HepG2 (cell line): ENCODE results near the gene MRGPRG. TPM values are rescaled to one million over a fixed set of nuclear protein-coding genes. Genes with fewer than 3 reads are reported as not detected.

Source experiments
- ATAC-seq: fragments of 200-7000 bp; cut with Tn5 transposase; 3 replicates; pipeline ENCODE4 v1.9.1; 2020; ENCODE audit warnings: mild to moderate bottlenecking, moderate library complexity
- BruUV-seq: library from RNA; stranded (reverse); fragments of 400-500 nt; replicated peaks from 2 replicates; lab custom pipeline; 2021; lab: Mats Ljungman, UMichigan
- CTCF ChIA-PET: fragments of 300-600 bp; formaldehyde crosslinking; extraction: SDS; loops from one replicate; lab custom pipeline; 2021; ENCODE audit warnings: low total read pairs, inconsistent platforms, low intra/inter-chr PET ratio; lab: Yijun Ruan, JAX
- POLR2A ChIA-PET: fragments of 350-600 bp; sonication (Branson Sonifier 250); formaldehyde crosslinking; loops from one replicate; lab custom pipeline; 2020; ENCODE audit warnings: antibody characterized with exemption, inconsistent platforms; lab: Yijun Ruan, JAX
- DNase-seq: peaks from one replicate; pipeline ENCODE4 v3.0.0-alpha.2; 2015; ENCODE audit warnings: low spot score
- FAIRE-seq: peaks from 3 replicates; lab custom pipeline; 2011; peaks lifted over from hg19 to GRCh38; lab: Jason Lieb, UNC
- H2AFZ ChIP-seq: one replicate; pipeline ENCODE4 v1.6.1; 2011; ENCODE audit warnings: low read length, inconsistent platforms
- H3K27ac ChIP-seq: fragments of 300-600 bp; 3 replicates; pipeline ENCODE4 v1.8.0; 2011; ENCODE audit warnings: mixed run types, mild to moderate bottlenecking, mixed read lengths, low read length, inconsistent platforms; ENCODE audit not compliant: insufficient read depth; ENCODE audit errors: extremely low read length
- H3K27me3 ChIP-seq, 2 experiments: fragments of 200-600 bp in 1 of 2; 2 replicates in 1 of 2; 3 replicates in 1 of 2; pipeline versions ENCODE4 v1.6.0 to v1.8.0; 2011; ENCODE audit warnings: low read length in 2 of 2, mild to moderate bottlenecking in 2 of 2, moderate library complexity in 2 of 2, inconsistent platforms in 1 of 2; ENCODE audit not compliant: insufficient read depth in 2 of 2, control insufficient read depth in 1 of 2
- H3K36me3 ChIP-seq, 2 experiments: fragments of 200-600 bp in 1 of 2; replicated peaks in 1 of 2; 2 replicates in 1 of 2; 3 replicates in 1 of 2; pipeline versions ENCODE4 v1.5.1 to v1.8.0; 2011; ENCODE audit warnings: low read length in 2 of 2, inconsistent platforms in 1 of 2; ENCODE audit not compliant: insufficient read depth in 2 of 2, control insufficient read depth in 1 of 2
- H3K4me1 ChIP-seq: 2 replicates; pipeline ENCODE4 v1.5.1; 2012; ENCODE audit warnings: low read length, inconsistent platforms; ENCODE audit not compliant: insufficient read depth
- H3K4me2 ChIP-seq: 2 replicates; pipeline ENCODE4 v1.6.0; 2011; ENCODE audit warnings: low read depth, low read length, inconsistent platforms
- H3K4me3 ChIP-seq, 3 experiments: fragments of 200-600 bp in 1 of 3; sonication (generic), shearing (Covaris generic) in 1 of 3; replicated peaks in 1 of 3; 2 replicates each; pipeline ENCODE4 v1.5.1; 2011 to 2016; ENCODE audit warnings: low read length in 3 of 3, inconsistent platforms in 2 of 3, low read depth in 2 of 3, mild to moderate bottlenecking in 2 of 3, control low read depth in 1 of 3, mixed read lengths in 1 of 3; ENCODE audit not compliant: insufficient read depth in 1 of 3
- H3K79me2 ChIP-seq: one replicate; pipeline ENCODE4 v1.6.1; 2011; ENCODE audit warnings: low read length, inconsistent platforms; ENCODE audit not compliant: insufficient read depth
- H3K9ac ChIP-seq: 2 replicates; pipeline ENCODE4 v1.6.0; 2011; ENCODE audit warnings: mild to moderate bottlenecking, low read depth, low read length, inconsistent platforms; ENCODE audit not compliant: insufficient read depth
- H3K9me3 ChIP-seq: 2 replicates; pipeline ENCODE4 v1.5.1; 2012; ENCODE audit warnings: mild to moderate bottlenecking, low read length
- H4K20me1 ChIP-seq: 2 replicates; pipeline ENCODE4 v1.6.0; 2011; ENCODE audit warnings: inconsistent platforms, mild to moderate bottlenecking, low read length, moderate library complexity; ENCODE audit not compliant: insufficient read depth
- CBFB ChIP-seq: sonication (generic); formaldehyde crosslinking; IDR thresholded peaks from 2 replicates; pipeline ENCODE4 v1.4.0; 2020; ENCODE audit warnings: missing genetic modification reagents
- CEBPG ChIP-seq: IDR thresholded peaks from 2 replicates; pipeline ENCODE4 v1.6.1; 2016
- DNMT3B ChIP-seq: conservative IDR thresholded peaks from 2 replicates; pipeline ENCODE4 v1.6.1; 2016; ENCODE audit warnings: missing biosample characterization, control low read depth
- ESRRA ChIP-seq: sonication (generic); formaldehyde crosslinking; IDR thresholded peaks from 2 replicates; pipeline ENCODE4 v1.5.1; 2020; ENCODE audit warnings: mild to moderate bottlenecking, low read depth, missing genetic modification reagents
- FOXP4 ChIP-seq: sonication (generic); formaldehyde crosslinking; IDR thresholded peaks from 2 replicates; pipeline ENCODE4 v1.4.0; 2020; ENCODE audit warnings: missing genetic modification reagents
- RAD21 ChIP-seq: fragments of 450-650 bp; formaldehyde crosslinking; IDR thresholded peaks from 2 replicates; pipeline ENCODE4 v1.5.0; 2020; ENCODE audit warnings: mild to moderate bottlenecking
- TIGD3 ChIP-seq: sonication (generic); formaldehyde crosslinking; IDR thresholded peaks from 2 replicates; pipeline ENCODE4 v1.5.1; 2020; ENCODE audit warnings: mild to moderate bottlenecking, missing genetic modification reagents, borderline replicate concordance
- ZEB1 ChIP-seq: IDR thresholded peaks from 2 replicates; pipeline ENCODE4 v1.6.1; 2012; ENCODE audit warnings: mild to moderate bottlenecking, low read depth, inconsistent platforms; ENCODE audit not compliant: insufficient replicate concordance
- ZFP1 ChIP-seq: IDR thresholded peaks from 2 replicates; pipeline ENCODE4 v1.6.1; 2016
- ZNF577 ChIP-seq: sonication (generic); formaldehyde crosslinking; IDR thresholded peaks from 2 replicates; pipeline ENCODE4 v1.4.0; 2020; ENCODE audit warnings: mild to moderate bottlenecking, low read depth, missing genetic modification reagents, borderline replicate concordance
- ZNF770 ChIP-seq: sonication (generic); formaldehyde crosslinking; IDR thresholded peaks from 2 replicates; pipeline ENCODE4 v1.5.0; 2020; ENCODE audit warnings: mild to moderate bottlenecking, missing genetic modification reagents
- WGBS: methylation state at CpG from one replicate; pipeline ENCODE4 v1.1.6; 2017; ENCODE audit warnings: low lambda C conversion rate; 5-methylcytosine and 5-hydroxymethylcytosine counted together
- in situ Hi-C: cut with HindIII; loops from 2 replicates; pipeline ENCODE4 v1.10.0; 2017; ENCODE audit warnings: low pct_unique_long_range_greater_than_20kb; ENCODE audit not compliant: extremely low pct_ligation_motif_present
- intact Hi-C: fragments of 100-400 bp; cut with micrococcal nuclease; formaldehyde crosslinking; loops from one replicate; pipeline ENCODE4 v1.10.0; 2022; ENCODE audit not compliant: unreplicated experiment
- polyA plus RNA-seq, 8 experiments: library from polyadenylated mRNA; depleted of rRNA in 3 of 8; stranded (reverse) in 7 of 8; unstranded in 1 of 8; fragments of >200 nt; fragmentation: Illumina TruSeq in 4 of 8; extraction: Trizol in 4 of 8; gene quantifications; 2 replicates each; pipeline versions ENCODE4 v1.2.1 to v1.2.3, GENCODE V29; 2011 to 2016; ENCODE audit warnings: low read depth in 4 of 8, missing spikeins in 1 of 8, mixed read lengths in 1 of 8; ENCODE audit not compliant: insufficient read depth in 1 of 8
- total RNA-seq, 5 experiments: library from RNA; depleted of rRNA; stranded (reverse); fragments of >200 nt; fragmentation: Illumina TruSeq; extraction: Trizol; gene quantifications; 2 replicates each; pipeline ENCODE4 v1.2.3, GENCODE V29; 2016; ENCODE audit warnings: low read depth in 1 of 5

Gene MRGPRG
- total and polyA plus RNA-seq, 2 of the 13 experiments (the other 11 are each of a cell fraction or from before 2014, with no cell fraction given): not detected

- Histone ChIP-seq H3K4me3 (no peak overlapping the region), H3K4me2 (no peak overlapping the region), H3K4me1 (no peaks in the 10 kb centered on the region), H3K27ac (no peak overlapping the region), H4K20me1 (no peaks in the 10 kb centered on the region), H3K27me3 (peaks cover 3 to 61% of the 10 kb centered on the region in 2 experiments), H3K36me3 (no peaks in the 10 kb centered on the region), H3K79me2 (no peaks in the 10 kb centered on the region), H3K9me3 (no peaks in the 10 kb centered on the region), H2AFZ (no peak overlapping the region), H3K9ac (no peak overlapping the region)
- no peak for FAIRE-seq
- ATAC-seq: no peak
- POLR2A ChIA-PET: no interaction called here
- no peak for DNase-seq
- in situ Hi-C loops: no loop called here
- WGBS: 22% methylated on average over 10 of the region's 11 CpGs
- CTCF ChIA-PET: no interaction called here
- BruUV-seq: no TSS peak
- intact Hi-C loops: no loop called here
- no peak for TF ChIP-seq ZEB1
These were observed 32.3 kb downstream of the MRGPRG start for GRCh38 chr11:3186166-3186953.

- intact Hi-C loops: no loop called here
- ChIA-PET POLR2A (no interaction called here), CTCF (no interaction called here)
- no TSS peak for BruUV-seq
- Histone ChIP-seq H3K4me1 (no peaks in the 10 kb centered on the region), H3K36me3 (no peaks in the 10 kb centered on the region), H3K27ac (no peak overlapping the region), H3K79me2 (no peaks in the 10 kb centered on the region), H4K20me1 (no peaks in the 10 kb centered on the region), H3K9me3 (no peaks in the 10 kb centered on the region), H3K4me2 (no peak overlapping the region), H3K27me3 (peaks cover 3 to 59% of the 10 kb centered on the region in 2 experiments), H3K4me3 (no peak overlapping the region), H3K9ac (no peak overlapping the region), H2AFZ (no peak overlapping the region)
- in situ Hi-C loops: no loop called here
- FAIRE-seq (no peak), DNase-seq (no peak), ATAC-seq (no peak)
- 11% methylated on average over 10 of the region's 11 CpGs for WGBS
- TF ChIP-seq RAD21 (CRISPR knock-in tag) (no peak), DNMT3B (CRISPR knock-in tag) (no peak), CEBPG (CRISPR knock-in tag) (no peak), FOXP4 (CRISPR knock-in tag) (no peak), CBFB (CRISPR knock-in tag) (no peak), TIGD3 (CRISPR knock-in tag) (no peak), ZNF577 (CRISPR knock-in tag) (no peak), ESRRA (CRISPR knock-in tag) (no peak), ZNF770 (CRISPR knock-in tag) (no peak), ZFP1 (CRISPR knock-in tag) (no peak)
These were observed 33.8 kb downstream of the MRGPRG start for GRCh38 chr11:3184732-3185347.
